Measurements from ENCODE around the gene TIAM1.

DNA sequence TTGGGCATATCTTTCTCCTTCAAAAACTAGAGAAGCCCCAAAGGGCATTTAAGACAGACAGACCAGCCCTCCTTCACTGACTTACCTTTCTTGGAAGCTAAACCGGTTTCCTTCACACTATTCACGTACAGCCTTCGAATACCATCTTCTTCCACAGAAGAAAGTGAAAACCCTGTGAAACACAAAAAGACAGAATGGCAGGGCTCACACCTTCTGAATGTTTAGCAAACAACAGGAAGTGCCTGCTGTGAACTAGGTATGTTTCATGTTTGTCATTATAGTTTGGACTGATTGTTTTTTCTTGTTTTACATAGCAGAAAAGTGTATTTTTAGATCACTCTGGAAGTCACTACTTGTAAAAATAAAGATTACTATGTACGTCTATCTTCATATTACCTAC lies 157.1 kb downstream of the TIAM1 start:
- TF ChIP-seq, protein P1, sequence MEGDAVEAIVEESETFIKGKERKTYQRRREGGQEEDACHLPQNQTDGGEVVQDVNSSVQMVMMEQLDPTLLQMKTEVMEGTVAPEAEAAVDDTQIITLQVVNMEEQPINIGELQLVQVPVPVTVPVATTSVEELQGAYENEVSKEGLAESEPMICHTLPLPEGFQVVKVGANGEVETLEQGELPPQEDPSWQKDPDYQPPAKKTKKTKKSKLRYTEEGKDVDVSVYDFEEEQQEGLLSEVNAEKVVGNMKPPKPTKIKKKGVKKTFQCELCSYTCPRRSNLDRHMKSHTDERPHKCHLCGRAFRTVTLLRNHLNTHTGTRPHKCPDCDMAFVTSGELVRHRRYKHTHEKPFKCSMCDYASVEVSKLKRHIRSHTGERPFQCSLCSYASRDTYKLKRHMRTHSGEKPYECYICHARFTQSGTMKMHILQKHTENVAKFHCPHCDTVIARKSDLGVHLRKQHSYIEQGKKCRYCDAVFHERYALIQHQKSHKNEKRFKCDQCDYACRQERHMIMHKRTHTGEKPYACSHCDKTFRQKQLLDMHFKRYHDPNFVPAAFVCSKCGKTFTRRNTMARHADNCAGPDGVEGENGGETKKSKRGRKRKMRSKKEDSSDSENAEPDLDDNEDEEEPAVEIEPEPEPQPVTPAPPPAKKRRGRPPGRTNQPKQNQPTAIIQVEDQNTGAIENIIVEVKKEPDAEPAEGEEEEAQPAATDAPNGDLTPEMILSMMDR (IDR thresholded peaks at IDR 0.05): no peak
- TF ChIP-seq EP300 (IDR thresholded peaks at IDR 0.05): no peak
- TF ChIP-seq POLR2AphosphoS5 (IDR thresholded peaks at IDR 0.05): no peak

All from esophagus muscularis mucosa (tissue), 4 donors.